CD4-positive, alpha-beta T cell (primary cell): ENCODE data around the gene CLEC10A. TPM values are rescaled to one million over a fixed set of nuclear protein-coding genes. Genes with fewer than 3 reads are reported as not detected.

Experiments used
- ATAC-seq: fragments of 200-7000 bp; cut with Tn5 transposase; one replicate; pipeline ENCODE4 v1.10.0; 2022; ENCODE audit warnings: mild to moderate bottlenecking; ENCODE audit not compliant: poor library complexity
- CTCF ChIA-PET: fragments of 350-600 bp; sonication (Branson Sonifier 250); formaldehyde crosslinking; loops from one replicate; lab custom pipeline; 2021; ENCODE audit warnings: antibody characterized with exemption, inconsistent platforms; lab: Charles Lee
- POLR2A ChIA-PET: fragments of 350-600 bp; sonication (Branson Sonifier 250); formaldehyde crosslinking; loops from one replicate; lab custom pipeline; 2021; ENCODE audit warnings: antibody characterized with exemption, inconsistent platforms; lab: Charles Lee
- DNase-seq, 14 experiments: peaks; one replicate each; pipeline ENCODE4 v3.0.0-alpha.2; 2013 to 2020; ENCODE audit warnings: mixed read lengths in 2 of 14
- H3K27ac ChIP-seq, 2 donors: one replicate each; pipeline versions ENCODE4 v1.5.1 to v1.7.0; 2013; ENCODE audit warnings: low read length in 2 of 2, low read depth in 1 of 2, mild to moderate bottlenecking in 1 of 2
- H3K27me3 ChIP-seq, 2 experiments: 1 replicate in 1 of 2; 2 replicates in 1 of 2; pipeline versions ENCODE4 v1.6.1 to v1.7.0; 2013; ENCODE audit warnings: low read length in 2 of 2, control low read depth in 1 of 2, mild to moderate bottlenecking in 1 of 2, moderate library complexity in 1 of 2; ENCODE audit not compliant: insufficient read depth in 2 of 2, control insufficient read depth in 1 of 2
- H3K36me3 ChIP-seq: one replicate; pipeline ENCODE4 v1.6.1; 2013; ENCODE audit warnings: low read length, control low read depth; ENCODE audit not compliant: insufficient read depth
- H3K4me1 ChIP-seq: one replicate; pipeline ENCODE4 v1.6.1; 2013; ENCODE audit warnings: low read length, control low read depth; ENCODE audit not compliant: insufficient read depth
- H3K4me3 ChIP-seq: one replicate; pipeline ENCODE4 v1.5.1; 2013; ENCODE audit warnings: mild to moderate bottlenecking, low read length, moderate library complexity
- H3K9me3 ChIP-seq, 2 experiments: 1 replicate in 1 of 2; 2 replicates in 1 of 2; pipeline versions ENCODE4 v1.6.1 to v1.7.0; 2013; ENCODE audit warnings: low read length in 2 of 2, mild to moderate bottlenecking in 2 of 2, control low read depth in 1 of 2, moderate library complexity in 1 of 2; ENCODE audit not compliant: control insufficient read depth in 1 of 2, insufficient read depth in 1 of 2
- H3K27ac Mint-ChIP-seq: one replicate; pipeline ENCODE4 v1.8.0; 2020; ENCODE audit warnings: mixed read lengths
- H3K27me3 Mint-ChIP-seq: one replicate; pipeline ENCODE4 v1.8.0; 2021; ENCODE audit warnings: mixed read lengths
- H3K36me3 Mint-ChIP-seq: one replicate; pipeline ENCODE4 v1.8.0; 2021; ENCODE audit warnings: low read depth, mixed read lengths
- H3K4me1 Mint-ChIP-seq: one replicate; pipeline ENCODE4 v1.8.0; 2021; ENCODE audit warnings: low read depth, mixed read lengths
- H3K4me3 Mint-ChIP-seq: one replicate; pipeline ENCODE4 v1.8.0; 2020; ENCODE audit warnings: mild to moderate bottlenecking, mixed read lengths
- H3K9me3 Mint-ChIP-seq: one replicate; pipeline ENCODE4 v1.8.0; 2020; ENCODE audit warnings: mixed read lengths
- CTCF ChIP-seq: fragments of 200-600 bp; IDR thresholded peaks from one replicate; pipeline ENCODE4 v1.8.0; 2022; ENCODE audit warnings: antibody characterized with exemption, mild to moderate bottlenecking
- intact Hi-C, 2 experiments: fragments of 100-400 bp; cut with DNase I in 1 of 2; cut with micrococcal nuclease in 1 of 2; formaldehyde crosslinking; loops; one replicate each; pipeline versions ENCODE4 v1.15.1 to v1.9.0; 2023 to 2025; cut with DNase I, micrococcal nuclease
- total RNA-seq, 174 experiments: library from RNA in 2 of 174; stranded (reverse) in 2 of 174; gene quantifications; one replicate each; pipeline ENCODE4 v1.2.3 and lab custom pipeline; 2021 to 2026

Gene CLEC10A
- total RNA-seq, 2 experiments from 2014 or later = 0.59 to 0.96 TPM

GRCh38 chr17:7084088-7084487, 4.0 kb upstream of the CLEC10A start:
- ChIA-PET POLR2A (interaction anchor here (0.7 kb wide), 1 partner anchor 72 kb away, joined by 3 read pairs; the partner anchor contains the start of gene RNASEK), CTCF (no interaction called here)
- no peak overlapping the region for H3K27ac ChIP-seq
- no peaks in the 10 kb centered on the region for H3K9me3 ChIP-seq
- no peak overlapping the region for H3K4me3 Mint-ChIP-seq
- H3K27me3 Mint-ChIP-seq = peaks cover 34% of the 10 kb centered on the region
- H3K36me3 ChIP-seq = no peaks in the 10 kb centered on the region
- intact Hi-C loops = no loop called here
- H3K4me1 ChIP-seq = peaks cover 19% of the 10 kb centered on the region
- no peak for TF ChIP-seq CTCF
- ATAC-seq (no peak), DNase-seq (no peak)
- no peaks in the 10 kb centered on the region for H3K27me3 ChIP-seq
- no peaks in the 10 kb centered on the region for H3K36me3 Mint-ChIP-seq
- no peak overlapping the region for H3K27ac Mint-ChIP-seq
- H3K9me3 Mint-ChIP-seq = no peaks in the 10 kb centered on the region
- H3K4me1 Mint-ChIP-seq = peaks cover 31% of the 10 kb centered on the region
- H3K4me3 ChIP-seq = no peak overlapping the region

GRCh38 chr17:7083592-7083991, 3.5 kb upstream of the CLEC10A start:
- peak in 1 of 14 experiments; percentile 34 for DNase-seq
- no peak overlapping the region for H3K27ac ChIP-seq
- peaks cover 19% of the 10 kb centered on the region for H3K4me1 ChIP-seq
- H3K27me3 Mint-ChIP-seq = peaks cover 30% of the 10 kb centered on the region
- peaks cover 31% of the 10 kb centered on the region for H3K4me1 Mint-ChIP-seq
- no peaks in the 10 kb centered on the region for H3K9me3 Mint-ChIP-seq
- intact Hi-C loops = no loop called here
- ChIA-PET POLR2A (no interaction called here), CTCF (no interaction called here)
- TF ChIP-seq CTCF = no peak
- H3K9me3 ChIP-seq = no peaks in the 10 kb centered on the region
- no peaks in the 10 kb centered on the region for H3K36me3 ChIP-seq
- ATAC-seq = no peak
- no peak overlapping the region for H3K4me3 ChIP-seq
- no peak overlapping the region for H3K4me3 Mint-ChIP-seq
- no peaks in the 10 kb centered on the region for H3K36me3 Mint-ChIP-seq
- H3K27me3 ChIP-seq = no peaks in the 10 kb centered on the region
- no peak overlapping the region for H3K27ac Mint-ChIP-seq

GRCh38 chr17:7081341-7082062, 1.5 kb upstream of the CLEC10A start:
- no peaks in the 10 kb centered on the region for H3K9me3 ChIP-seq
- H3K4me3 ChIP-seq = no peak overlapping the region
- no peaks in the 10 kb centered on the region for H3K27me3 ChIP-seq
- peak; percentile 56 for ATAC-seq
- TF ChIP-seq CTCF = no peak
- Mint-ChIP-seq H3K27me3 (peaks cover 20% of the 10 kb centered on the region), H3K4me3 (no peak overlapping the region), H3K9me3 (no peaks in the 10 kb centered on the region), H3K36me3 (no peaks in the 10 kb centered on the region), H3K4me1 (peaks cover 31% of the 10 kb centered on the region), H3K27ac (no peak overlapping the region)
- ChIA-PET CTCF (no interaction called here), POLR2A (interaction anchor here (0.9 kb wide), 1 partner anchor 35 kb away, joined by 3 read pairs; no protein-coding TSS in a partner anchor)
- intact Hi-C loops = no loop called here
- H3K27ac ChIP-seq = no peak overlapping the region
- H3K4me1 ChIP-seq = peaks cover 19% of the 10 kb centered on the region
- peak in 6 of 14 experiments; percentile 8 to 73 (median 24) for DNase-seq
- H3K36me3 ChIP-seq = no peaks in the 10 kb centered on the region
